Rectal smooth muscle tissue (tissue), 1 donor: Measurements from ENCODE around the gene EPM2AIP1.
A peak's percentile ranks its signal among the peaks of the same experiment; 100 is the strongest.

Source experiments
- H3K27ac ChIP-seq: one replicate; pipeline ENCODE4 v1.7.0; 2013; ENCODE audit warnings: low read depth, low read length, inconsistent platforms
- H3K27me3 ChIP-seq: one replicate; pipeline ENCODE4 v1.7.0; 2013; ENCODE audit warnings: low read length; ENCODE audit not compliant: control insufficient read depth, insufficient read depth
- H3K36me3 ChIP-seq: one replicate; pipeline ENCODE4 v1.7.0; 2013; ENCODE audit warnings: low read length; ENCODE audit not compliant: control insufficient read depth, insufficient read depth
- H3K4me1 ChIP-seq: one replicate; pipeline ENCODE4 v1.7.0; 2013; ENCODE audit warnings: low read length; ENCODE audit not compliant: control insufficient read depth, insufficient read depth
- H3K4me3 ChIP-seq: one replicate; pipeline ENCODE4 v1.7.0; 2013; ENCODE audit warnings: low read length
- H3K9ac ChIP-seq: one replicate; pipeline ENCODE4 v1.7.0; 2013; ENCODE audit warnings: low read length

The EPM2AIP1 gene

GRCh38 chr3:37026851-37027250, 33.9 kb upstream of the EPM2AIP1 start:
- Histone ChIP-seq H3K9ac (no peak overlapping the region), H3K4me3 (no peak overlapping the region), H3K36me3 (peaks cover 14% of the 10 kb centered on the region), H3K27me3 (no peaks in the 10 kb centered on the region), H3K4me1 (peaks cover 11% of the 10 kb centered on the region), H3K27ac (no peak overlapping the region)

GRCh38 chr3:37025561-37026335, 32.8 kb upstream of the EPM2AIP1 start:
- no peak overlapping the region for H3K9ac ChIP-seq
- peaks cover 3% of the 10 kb centered on the region for H3K4me1 ChIP-seq
- H3K27me3 ChIP-seq, result no peaks in the 10 kb centered on the region
- H3K36me3 ChIP-seq, result peaks cover 23% of the 10 kb centered on the region
- H3K4me3 ChIP-seq, result no peak overlapping the region
- no peak overlapping the region for H3K27ac ChIP-seq

GRCh38 chr3:37024820-37025405, 32.0 kb upstream of the EPM2AIP1 start:
- Histone ChIP-seq H3K4me3 (no peak overlapping the region), H3K4me1 (no peaks in the 10 kb centered on the region), H3K36me3 (peaks cover 27% of the 10 kb centered on the region), H3K27me3 (no peaks in the 10 kb centered on the region), H3K27ac (no peak overlapping the region), H3K9ac (no peak overlapping the region)

GRCh38 chr3:37024092-37024491, 31.2 kb upstream of the EPM2AIP1 start:
- H3K36me3 ChIP-seq, result peaks cover 28% of the 10 kb centered on the region

GRCh38 chr3:37017683-37018082, 24.8 kb upstream of the EPM2AIP1 start:
- Histone ChIP-seq H3K27me3 (no peaks in the 10 kb centered on the region), H3K4me1 (no peaks in the 10 kb centered on the region), H3K36me3 (peaks cover 37% of the 10 kb centered on the region), H3K27ac (no peak overlapping the region), H3K9ac (no peak overlapping the region), H3K4me3 (no peak overlapping the region)

More at GRCh38 chr3:37024092-37024491, 31.2 kb upstream of the EPM2AIP1 start:
- no peaks in the 10 kb centered on the region for H3K4me1 ChIP-seq
- H3K9ac ChIP-seq, result no peak overlapping the region
- no peaks in the 10 kb centered on the region for H3K27me3 ChIP-seq
- H3K27ac ChIP-seq, result no peak overlapping the region
- H3K4me3 ChIP-seq, result no peak overlapping the region

- Histone ChIP-seq H3K9ac (no peak overlapping the region), H3K4me1 (no peaks in the 10 kb centered on the region), H3K4me3 (no peak overlapping the region), H3K27me3 (no peaks in the 10 kb centered on the region), H3K36me3 (peaks cover 33% of the 10 kb centered on the region), H3K27ac (no peak overlapping the region)
These were observed 24.0 kb upstream of the EPM2AIP1 start for GRCh38 chr3:37016903-37017302.

- H3K4me3 ChIP-seq, result no peak overlapping the region
- no peaks in the 10 kb centered on the region for H3K27me3 ChIP-seq
- no peak overlapping the region for H3K9ac ChIP-seq
- H3K27ac ChIP-seq, result no peak overlapping the region
- no peaks in the 10 kb centered on the region for H3K4me1 ChIP-seq
- H3K36me3 ChIP-seq, result peaks cover 22% of the 10 kb centered on the region
These were observed 22.7 kb upstream of the EPM2AIP1 start for GRCh38 chr3:37015642-37016041.

GRCh38 chr3:37014620-37015019, 21.7 kb upstream of the EPM2AIP1 start:
- H3K4me3 ChIP-seq, result no peak overlapping the region
- no peak overlapping the region for H3K9ac ChIP-seq
- no peak overlapping the region for H3K27ac ChIP-seq
- H3K27me3 ChIP-seq, result no peaks in the 10 kb centered on the region
- H3K4me1 ChIP-seq, result no peaks in the 10 kb centered on the region
- H3K36me3 ChIP-seq, result peaks cover 19% of the 10 kb centered on the region

- Histone ChIP-seq H3K27me3 (no peaks in the 10 kb centered on the region), H3K4me3 (peak within 1 kb of the TSS; percentile 89), H3K27ac (peak within 1 kb of the TSS; percentile 100), H3K9ac (peak within 1 kb of the TSS; percentile 92), H3K36me3 (peaks cover 7% of the 10 kb centered on the region), H3K4me1 (peaks cover 32% of the 10 kb centered on the region)
These were observed 674 bp upstream of the EPM2AIP1 start, which contains the start of gene MLH1 for GRCh38 chr3:36993326-36994283. Gene MLH1 (plus strand): TSS chr3:36993518. CDS start chr3:36993548, 30 bp downstream.

- peak overlapping the region; percentile 97 for H3K27ac ChIP-seq
- peaks cover 4% of the 10 kb centered on the region for H3K36me3 ChIP-seq
- H3K4me3 ChIP-seq, result peak overlapping the region; percentile 89
- no peaks in the 10 kb centered on the region for H3K27me3 ChIP-seq
- peaks cover 36% of the 10 kb centered on the region for H3K4me1 ChIP-seq
- H3K9ac ChIP-seq, result peak overlapping the region; percentile 92
These were observed 767 bp downstream of the EPM2AIP1 start for GRCh38 chr3:36991923-36992805.

- no peaks in the 10 kb centered on the region for H3K27me3 ChIP-seq
- no peak overlapping the region for H3K9ac ChIP-seq
- H3K27ac ChIP-seq, result no peak overlapping the region
- peaks cover 36% of the 10 kb centered on the region for H3K4me1 ChIP-seq
- H3K36me3 ChIP-seq, result peaks cover 2% of the 10 kb centered on the region
- H3K4me3 ChIP-seq, result peak overlapping the region; percentile 89
These were observed 1.8 kb downstream of the EPM2AIP1 start for GRCh38 chr3:36991147-36991546.
